SU-DHL-6 (cell line): ENCODE measurements around the gene PASD1.
"Not testable (repeated sequence)": the region's sequence is repeated elsewhere in the genome, so short reads cannot be mapped to it uniquely, and the experiment has no call there.

Experiments used
- EZH2phosphoT487 ChIP-seq: fragments of 200-600 bp; sonication (generic), shearing (Covaris generic); conservative IDR thresholded peaks from 2 replicates; pipeline ENCODE4 v1.6.1; 2018; ENCODE audit warnings: mild to moderate bottlenecking, antibody characterized with exemption, low read length, moderate library complexity, mixed read lengths
- TF ChIP-seq, protein P1 (sequence below): fragments of 200-600 bp; sonication (generic); IDR thresholded peaks from one replicate; pipeline ENCODE4 v1.5.1; 2017; ENCODE audit warnings: antibody characterized with exemption, mild to moderate bottlenecking, low read length, moderate library complexity; ENCODE audit not compliant: insufficient read depth, poor library complexity, severe bottlenecking

- not testable (repeated sequence) for TF ChIP-seq EZH2phosphoT487
- TF ChIP-seq, protein P1, sequence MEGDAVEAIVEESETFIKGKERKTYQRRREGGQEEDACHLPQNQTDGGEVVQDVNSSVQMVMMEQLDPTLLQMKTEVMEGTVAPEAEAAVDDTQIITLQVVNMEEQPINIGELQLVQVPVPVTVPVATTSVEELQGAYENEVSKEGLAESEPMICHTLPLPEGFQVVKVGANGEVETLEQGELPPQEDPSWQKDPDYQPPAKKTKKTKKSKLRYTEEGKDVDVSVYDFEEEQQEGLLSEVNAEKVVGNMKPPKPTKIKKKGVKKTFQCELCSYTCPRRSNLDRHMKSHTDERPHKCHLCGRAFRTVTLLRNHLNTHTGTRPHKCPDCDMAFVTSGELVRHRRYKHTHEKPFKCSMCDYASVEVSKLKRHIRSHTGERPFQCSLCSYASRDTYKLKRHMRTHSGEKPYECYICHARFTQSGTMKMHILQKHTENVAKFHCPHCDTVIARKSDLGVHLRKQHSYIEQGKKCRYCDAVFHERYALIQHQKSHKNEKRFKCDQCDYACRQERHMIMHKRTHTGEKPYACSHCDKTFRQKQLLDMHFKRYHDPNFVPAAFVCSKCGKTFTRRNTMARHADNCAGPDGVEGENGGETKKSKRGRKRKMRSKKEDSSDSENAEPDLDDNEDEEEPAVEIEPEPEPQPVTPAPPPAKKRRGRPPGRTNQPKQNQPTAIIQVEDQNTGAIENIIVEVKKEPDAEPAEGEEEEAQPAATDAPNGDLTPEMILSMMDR: not testable (repeated sequence)
Measured at GRCh38 chrX:151697082-151697481, 133.6 kb downstream of the PASD1 start.
